Measurements from ENCODE around the gene CTNND1.

DNA sequence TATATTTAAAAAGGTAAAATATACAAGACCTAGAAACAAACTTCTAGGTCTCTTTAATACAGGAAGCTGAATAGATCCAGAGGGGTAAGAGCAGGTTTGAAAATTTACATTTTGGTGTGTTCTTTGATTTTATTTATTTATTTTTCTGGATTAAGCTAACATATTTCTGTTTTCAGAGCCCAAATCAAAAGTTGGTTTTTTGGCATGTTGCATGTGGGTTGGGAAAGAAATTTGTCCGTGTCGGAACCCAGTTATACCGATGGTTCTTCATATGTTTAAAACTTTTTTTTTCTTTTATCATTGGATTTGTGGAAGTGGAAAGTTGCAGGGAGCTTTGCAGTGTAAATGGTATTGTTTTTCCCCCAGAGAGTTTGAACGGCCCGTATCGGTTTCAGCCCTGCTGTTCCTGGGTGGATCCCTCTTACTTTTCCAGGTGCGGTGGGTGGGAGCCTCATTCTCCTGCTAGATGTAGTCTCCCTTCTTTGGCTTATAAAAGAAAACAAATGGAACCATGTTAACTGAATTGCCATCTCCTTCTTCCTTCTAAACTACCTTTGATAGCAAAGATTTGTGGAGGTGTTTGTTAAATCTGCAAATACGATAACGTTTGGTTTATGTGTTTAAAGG, 746 bp downstream of the CTNND1 start:
- TF ChIP-seq, protein P1, sequence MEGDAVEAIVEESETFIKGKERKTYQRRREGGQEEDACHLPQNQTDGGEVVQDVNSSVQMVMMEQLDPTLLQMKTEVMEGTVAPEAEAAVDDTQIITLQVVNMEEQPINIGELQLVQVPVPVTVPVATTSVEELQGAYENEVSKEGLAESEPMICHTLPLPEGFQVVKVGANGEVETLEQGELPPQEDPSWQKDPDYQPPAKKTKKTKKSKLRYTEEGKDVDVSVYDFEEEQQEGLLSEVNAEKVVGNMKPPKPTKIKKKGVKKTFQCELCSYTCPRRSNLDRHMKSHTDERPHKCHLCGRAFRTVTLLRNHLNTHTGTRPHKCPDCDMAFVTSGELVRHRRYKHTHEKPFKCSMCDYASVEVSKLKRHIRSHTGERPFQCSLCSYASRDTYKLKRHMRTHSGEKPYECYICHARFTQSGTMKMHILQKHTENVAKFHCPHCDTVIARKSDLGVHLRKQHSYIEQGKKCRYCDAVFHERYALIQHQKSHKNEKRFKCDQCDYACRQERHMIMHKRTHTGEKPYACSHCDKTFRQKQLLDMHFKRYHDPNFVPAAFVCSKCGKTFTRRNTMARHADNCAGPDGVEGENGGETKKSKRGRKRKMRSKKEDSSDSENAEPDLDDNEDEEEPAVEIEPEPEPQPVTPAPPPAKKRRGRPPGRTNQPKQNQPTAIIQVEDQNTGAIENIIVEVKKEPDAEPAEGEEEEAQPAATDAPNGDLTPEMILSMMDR (IDR thresholded peaks at IDR 0.05): no peak
- TF ChIP-seq POLR2A (IDR thresholded peaks at IDR 0.05) (no peak), POLR2AphosphoS5 (IDR thresholded peaks at IDR 0.05) (no peak)

Measured in sigmoid colon (tissue), 4 donors.